ENCODE measurements around the gene DIAPH1. TPM values are rescaled to one million over a fixed set of nuclear protein-coding genes. Genes with fewer than 3 reads are reported as not detected.

DIAPH1 gene
- total RNA-seq, 1 donor from 2014 or later = 43.0 TPM

DNA sequence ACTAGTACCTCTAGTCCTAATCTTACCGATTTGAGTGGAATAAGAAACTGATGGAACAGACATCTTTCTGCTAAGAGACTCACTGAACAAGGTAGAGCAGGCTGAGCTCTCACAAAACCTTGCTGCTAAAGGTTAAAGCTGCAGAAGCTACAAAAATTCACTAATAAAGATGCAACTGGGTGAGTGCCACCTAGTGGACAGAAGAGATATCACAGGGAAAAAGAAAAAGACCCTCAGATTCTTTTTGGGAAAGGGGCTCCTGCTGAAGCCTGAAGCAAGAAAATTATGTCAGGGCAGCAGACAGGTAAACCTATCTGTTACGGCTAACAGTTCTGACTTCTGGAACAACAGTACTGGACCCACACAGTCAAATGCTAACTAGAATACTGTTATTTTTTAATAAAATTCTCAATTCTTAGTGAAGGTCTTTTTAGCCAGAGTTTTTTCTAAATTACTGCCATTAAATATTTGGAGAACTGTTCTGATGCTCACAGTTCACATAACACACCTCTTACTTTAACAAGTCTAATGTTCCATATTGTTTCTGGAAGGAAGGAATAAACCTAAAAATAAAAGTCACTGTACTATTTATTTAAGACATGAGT lies 51.2 kb downstream of the DIAPH1 start:
- TF ChIP-seq, protein P1, sequence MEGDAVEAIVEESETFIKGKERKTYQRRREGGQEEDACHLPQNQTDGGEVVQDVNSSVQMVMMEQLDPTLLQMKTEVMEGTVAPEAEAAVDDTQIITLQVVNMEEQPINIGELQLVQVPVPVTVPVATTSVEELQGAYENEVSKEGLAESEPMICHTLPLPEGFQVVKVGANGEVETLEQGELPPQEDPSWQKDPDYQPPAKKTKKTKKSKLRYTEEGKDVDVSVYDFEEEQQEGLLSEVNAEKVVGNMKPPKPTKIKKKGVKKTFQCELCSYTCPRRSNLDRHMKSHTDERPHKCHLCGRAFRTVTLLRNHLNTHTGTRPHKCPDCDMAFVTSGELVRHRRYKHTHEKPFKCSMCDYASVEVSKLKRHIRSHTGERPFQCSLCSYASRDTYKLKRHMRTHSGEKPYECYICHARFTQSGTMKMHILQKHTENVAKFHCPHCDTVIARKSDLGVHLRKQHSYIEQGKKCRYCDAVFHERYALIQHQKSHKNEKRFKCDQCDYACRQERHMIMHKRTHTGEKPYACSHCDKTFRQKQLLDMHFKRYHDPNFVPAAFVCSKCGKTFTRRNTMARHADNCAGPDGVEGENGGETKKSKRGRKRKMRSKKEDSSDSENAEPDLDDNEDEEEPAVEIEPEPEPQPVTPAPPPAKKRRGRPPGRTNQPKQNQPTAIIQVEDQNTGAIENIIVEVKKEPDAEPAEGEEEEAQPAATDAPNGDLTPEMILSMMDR (IDR thresholded peaks at IDR 0.05; ENCODE audit: unreplicated experiment) = peak; percentile 99
- Mint-ChIP-seq H3K27ac (no peak overlapping the region), H3K36me3 (peaks cover 5% of the 10 kb centered on the region), H3K27me3 (ENCODE audit: low read depth) (no peaks in the 10 kb centered on the region), H3K4me1 (no peaks in the 10 kb centered on the region), H3K4me3 (no peak overlapping the region), H3K9me3 (no peaks in the 10 kb centered on the region)
- DNase-seq (ENCODE audit: low spot score in 2 of 2, unreplicated experiment in 2 of 2) = no peak

DNA sequence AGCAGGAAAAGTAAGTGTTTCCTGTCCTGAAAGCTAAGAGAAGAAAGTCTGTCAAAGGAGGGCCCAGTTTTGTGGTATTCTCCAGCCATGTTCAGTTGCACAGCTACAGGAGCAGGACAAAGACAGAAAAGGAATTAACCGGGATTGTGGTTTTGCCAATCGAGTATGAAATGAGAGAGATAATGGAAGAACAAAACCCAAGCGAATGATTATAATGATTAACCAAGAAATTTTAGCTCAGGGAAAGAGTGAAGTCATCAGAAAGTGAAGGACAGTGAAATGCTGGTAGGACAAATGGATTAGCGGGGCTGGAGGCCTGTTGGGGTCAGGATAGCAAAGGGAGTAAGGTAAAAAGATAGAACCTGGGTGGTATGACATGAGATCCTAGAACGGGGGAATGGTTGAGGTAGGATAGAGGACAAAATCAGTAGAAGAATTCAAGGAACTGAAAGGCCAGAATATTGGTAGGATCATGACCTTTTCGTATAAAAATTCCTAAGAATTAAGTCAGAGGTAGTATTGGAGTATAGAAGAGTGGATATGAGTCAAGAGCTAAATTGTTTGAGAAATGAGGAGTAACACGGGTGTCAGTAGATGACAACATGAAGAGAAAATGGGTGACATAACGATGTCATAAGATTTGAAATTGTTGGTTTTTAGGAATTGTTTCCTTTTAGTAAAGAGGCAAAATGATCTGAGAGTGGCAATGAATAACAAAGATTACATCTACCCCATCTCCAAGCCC lies 52.8 kb downstream of the DIAPH1 start:
- no peak for DNase-seq (ENCODE audit: low spot score in 2 of 2, unreplicated experiment in 2 of 2)
- Mint-ChIP-seq H3K9me3 (no peaks in the 10 kb centered on the region), H3K27me3 (ENCODE audit: low read depth) (no peaks in the 10 kb centered on the region), H3K27ac (no peak overlapping the region), H3K4me1 (peaks cover 3% of the 10 kb centered on the region), H3K36me3 (peaks cover 6% of the 10 kb centered on the region), H3K4me3 (no peak overlapping the region)
- TF ChIP-seq, protein P1 (IDR thresholded peaks at IDR 0.05; ENCODE audit: unreplicated experiment) = no peak

DNA sequence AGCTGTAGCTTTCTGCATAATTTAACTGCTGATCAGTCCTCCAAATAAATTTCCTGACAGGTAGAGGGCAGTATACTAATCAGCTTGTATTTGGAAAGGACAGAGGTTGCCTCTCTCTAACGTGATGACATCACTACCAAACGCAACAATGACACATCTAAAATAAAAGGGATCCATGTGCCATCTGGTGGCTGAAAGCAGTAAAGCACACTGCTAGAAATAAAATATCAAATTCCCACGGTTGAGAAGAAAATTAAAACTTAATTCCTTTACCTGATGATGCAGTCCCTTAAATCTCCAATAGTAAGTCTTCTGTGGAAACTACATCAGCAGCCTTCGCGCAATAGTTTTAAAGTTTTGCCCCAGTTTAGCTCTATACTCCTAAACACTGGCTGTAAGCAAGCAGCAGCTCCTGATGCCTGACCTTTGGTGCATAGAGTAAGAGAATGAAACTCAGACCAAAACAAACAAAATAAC lies 54.5 kb downstream of the DIAPH1 start:
- peak in 1 of 2 experiments; percentile 53 for DNase-seq (ENCODE audit: low spot score in 2 of 2, unreplicated experiment in 2 of 2)
- Mint-ChIP-seq H3K4me1 (peaks cover 18% of the 10 kb centered on the region), H3K9me3 (no peaks in the 10 kb centered on the region)

DNA sequence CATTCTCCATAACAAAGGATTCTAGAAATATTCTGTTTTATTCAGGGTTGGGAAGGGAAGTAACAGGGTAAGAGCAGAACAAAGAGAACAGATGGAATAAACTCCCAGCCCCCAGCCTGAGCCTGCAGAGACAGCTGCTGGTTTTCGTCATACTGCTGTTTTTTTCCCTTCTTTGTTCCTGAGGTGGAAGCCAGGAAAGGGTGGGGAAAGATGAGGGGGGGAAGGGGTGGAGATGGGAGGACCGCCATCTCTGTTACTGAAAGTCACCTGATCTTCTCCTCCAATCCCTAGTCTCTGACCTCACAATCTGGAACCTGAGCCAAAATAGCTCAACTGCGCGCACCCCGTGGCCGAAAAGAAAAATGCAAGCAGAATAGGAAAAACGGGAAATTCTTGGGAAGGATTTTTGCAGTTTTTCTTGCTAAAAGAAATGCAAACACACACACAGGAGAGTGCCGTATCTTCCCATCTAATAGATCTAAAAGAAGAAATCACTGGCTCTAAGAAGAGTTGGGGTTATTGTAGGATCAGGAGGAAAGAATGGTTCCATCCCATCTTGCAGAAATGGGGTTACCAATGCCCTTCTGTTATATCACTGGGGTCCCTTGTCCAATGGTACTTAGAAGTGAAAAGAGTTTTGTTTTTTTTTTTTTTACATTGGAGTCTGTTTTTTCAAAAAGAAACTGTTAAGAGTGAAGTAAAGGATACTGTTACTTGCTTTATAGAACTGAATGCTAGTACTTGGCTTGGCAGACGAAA lies 57.9 kb downstream of the DIAPH1 start:
- Mint-ChIP-seq H3K4me3 (peak overlapping the region; percentile 63), H3K9me3 (no peaks in the 10 kb centered on the region), H3K27ac (peak overlapping the region; percentile 99), H3K36me3 (peaks cover 18% of the 10 kb centered on the region), H3K4me1 (peaks cover 36% of the 10 kb centered on the region), H3K27me3 (ENCODE audit: low read depth) (no peaks in the 10 kb centered on the region)
- TF ChIP-seq, protein P1 (IDR thresholded peaks at IDR 0.05; ENCODE audit: unreplicated experiment) = peak; percentile 91
- peak; percentile 66 to 78 for DNase-seq (ENCODE audit: low spot score in 2 of 2, unreplicated experiment in 2 of 2)

More for the DNA sequence above, 54.5 kb downstream of the DIAPH1 start:
- H3K27ac Mint-ChIP-seq = peak overlapping the region; percentile 85
- no peaks in the 10 kb centered on the region for H3K27me3 Mint-ChIP-seq (ENCODE audit: low read depth)
- no peak overlapping the region for H3K4me3 Mint-ChIP-seq
- H3K36me3 Mint-ChIP-seq = peaks cover 6% of the 10 kb centered on the region
- TF ChIP-seq, protein P1 (IDR thresholded peaks at IDR 0.05; ENCODE audit: unreplicated experiment) = peak; percentile 96

DNA sequence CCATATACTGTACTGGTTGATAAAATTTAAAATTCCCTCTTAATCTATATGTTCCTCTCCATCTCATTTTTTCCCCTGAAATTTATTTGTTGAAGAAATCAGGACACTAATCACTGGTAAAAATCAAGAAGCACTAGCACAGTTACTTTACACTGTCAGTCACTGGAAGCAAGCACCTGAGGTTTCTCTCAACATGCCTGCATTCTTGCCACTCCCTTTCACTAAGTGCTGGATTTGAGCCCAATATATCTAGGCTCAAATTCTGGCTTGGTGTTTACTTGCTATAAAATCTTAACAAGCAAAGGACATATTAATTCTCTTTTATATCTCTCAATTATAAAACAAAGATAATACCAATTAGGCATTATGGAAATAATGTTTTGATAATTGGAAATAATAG lies 58.6 kb downstream of the DIAPH1 start:
- Mint-ChIP-seq H3K27me3 (ENCODE audit: low read depth) (no peaks in the 10 kb centered on the region), H3K27ac (peak overlapping the region; percentile 99), H3K9me3 (no peaks in the 10 kb centered on the region), H3K4me1 (peaks cover 36% of the 10 kb centered on the region), H3K36me3 (peaks cover 18% of the 10 kb centered on the region), H3K4me3 (peak overlapping the region; percentile 63)
- TF ChIP-seq, protein P1 (IDR thresholded peaks at IDR 0.05; ENCODE audit: unreplicated experiment) = no peak
- DNase-seq (ENCODE audit: low spot score in 2 of 2, unreplicated experiment in 2 of 2) = no peak

All from mesothelial cell of epicardium (in vitro differentiated cells).